ENCODE measurements around the gene BMPER. TPM values are rescaled to one million over a fixed set of nuclear protein-coding genes. Genes with fewer than 3 reads are reported as not detected.

The BMPER gene
- total RNA-seq, 1 donor from 2014 or later: 5.0 TPM

DNA sequence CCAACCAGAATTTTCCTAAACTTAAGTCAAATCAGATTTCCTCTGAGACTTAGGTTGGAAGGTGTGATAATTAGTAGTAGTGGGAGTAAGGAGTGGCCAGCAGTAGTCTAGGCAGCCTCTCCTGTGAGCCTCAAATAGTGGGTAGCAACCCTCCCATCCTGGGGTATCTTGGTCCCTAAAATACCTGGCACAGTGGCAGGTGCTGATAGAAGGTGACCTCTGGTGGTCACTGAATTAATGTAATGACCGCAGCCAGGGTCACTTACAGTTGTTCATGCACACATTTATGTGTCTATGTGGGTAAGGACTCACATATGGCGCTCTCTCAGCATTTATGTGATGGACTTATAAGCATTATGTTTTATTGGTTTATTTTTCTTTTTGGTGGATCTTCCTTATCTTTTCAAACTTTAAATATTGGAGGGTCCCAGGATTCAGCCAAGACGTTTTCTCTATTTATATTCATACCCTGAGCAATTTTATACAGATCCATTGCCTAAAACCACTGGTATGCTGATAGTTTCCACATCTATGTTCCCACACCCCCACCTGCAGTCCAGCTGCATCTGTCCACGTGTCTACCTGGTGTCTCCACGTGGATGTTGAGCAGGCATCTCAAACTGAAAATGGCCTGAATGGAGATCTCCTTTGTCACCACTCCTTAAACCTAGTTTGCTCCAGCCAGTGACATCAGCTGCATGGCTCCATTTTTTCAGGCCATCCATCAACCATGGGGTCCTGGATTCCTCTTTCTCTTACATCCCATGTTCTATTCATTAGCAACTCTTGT, 18.3 kb downstream of the BMPER start:
- no peak for DNase-seq (ENCODE audit: low spot score)

DNA sequence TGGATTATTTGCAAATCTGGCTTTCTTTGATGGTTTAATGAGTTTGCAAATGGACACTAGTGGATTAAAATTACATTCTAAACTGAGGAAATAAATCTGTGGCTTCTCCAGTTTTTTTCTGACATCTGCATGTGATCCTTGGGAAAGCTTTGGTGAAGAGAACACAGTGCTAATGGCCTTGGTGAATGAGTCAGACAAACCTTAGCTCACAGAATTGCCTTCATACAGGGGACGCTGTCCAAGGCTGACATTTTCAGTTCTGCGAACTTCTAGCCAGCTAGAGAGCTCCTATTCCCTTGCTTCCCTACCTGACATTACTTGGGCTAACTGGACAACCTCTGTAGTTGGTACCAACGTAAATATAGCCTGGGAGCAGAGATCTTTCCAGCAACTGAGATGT, 21.2 kb downstream of the BMPER start:
- no peak for DNase-seq (ENCODE audit: low spot score)

DNA sequence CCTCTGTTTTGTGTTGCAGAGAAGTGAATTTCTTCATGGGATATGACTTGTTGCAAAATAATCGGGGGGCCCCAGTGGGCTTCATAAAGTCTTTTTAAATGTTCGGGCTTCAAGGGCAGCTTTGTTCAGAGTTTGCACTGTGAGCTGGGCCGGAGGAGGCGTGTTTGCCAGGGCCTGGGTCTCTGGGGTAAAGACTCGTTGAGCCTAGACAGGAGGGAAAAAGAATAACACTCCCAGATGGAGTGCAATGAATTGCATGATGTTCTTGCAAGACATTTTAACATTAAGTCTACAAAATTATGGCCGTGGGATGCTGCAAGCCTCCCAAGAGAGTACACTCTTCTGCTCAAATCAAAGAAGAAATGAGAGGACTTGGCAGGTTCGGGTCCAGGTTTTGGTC, 23.6 kb downstream of the BMPER start:
- no peak for DNase-seq (ENCODE audit: low spot score)

DNA sequence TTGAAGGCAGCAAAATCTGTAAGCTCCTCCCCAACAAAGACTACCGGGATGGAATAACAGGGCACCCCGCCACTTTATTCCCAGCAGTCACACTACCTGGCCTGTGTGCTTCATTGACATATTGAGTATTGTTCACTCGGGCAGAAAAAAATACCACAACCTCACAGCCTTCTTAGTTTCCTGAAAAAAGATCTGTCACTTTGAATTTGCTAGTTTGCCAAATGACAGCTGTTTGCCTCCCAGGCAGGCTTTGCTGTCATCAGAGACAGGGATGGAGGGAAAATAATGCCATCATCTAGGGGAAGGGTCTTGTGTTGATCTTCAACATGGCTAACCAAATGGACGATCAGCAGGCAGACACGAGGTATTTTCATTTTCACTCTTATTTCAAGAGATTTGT, 26.9 kb downstream of the BMPER start:
- DNase-seq (ENCODE audit: low spot score): no peak

DNA sequence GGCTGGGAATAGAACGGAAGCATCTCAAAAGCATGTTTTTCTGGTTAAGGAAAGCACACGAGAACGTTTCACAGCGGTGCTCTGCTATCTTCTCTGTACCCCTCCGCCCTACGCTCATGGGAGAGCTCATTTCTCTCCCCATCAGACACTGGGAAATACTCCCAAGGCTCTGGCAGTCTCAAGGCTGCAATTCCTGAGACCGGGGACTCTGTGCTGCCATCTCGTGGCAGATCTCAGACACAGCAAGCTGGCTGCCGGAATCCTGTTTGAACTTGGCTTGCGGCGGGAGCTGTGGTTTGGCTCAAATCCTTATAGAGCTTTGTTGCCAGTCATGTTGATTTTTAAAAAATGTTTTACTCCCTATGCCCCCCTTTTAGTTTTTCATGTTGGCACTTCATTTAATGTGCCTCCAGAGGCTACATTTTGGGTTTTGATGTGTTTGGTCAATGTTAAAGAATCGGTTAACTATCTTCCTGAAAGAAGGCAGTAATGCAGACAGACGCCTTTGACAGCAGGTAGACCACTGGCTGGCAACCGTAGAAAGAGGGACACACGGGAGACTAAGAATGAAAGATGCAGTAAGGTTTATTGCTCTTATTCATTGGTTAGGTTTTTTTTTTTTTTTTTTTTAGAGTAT, 27.6 kb downstream of the BMPER start:
- peak; percentile 80 for DNase-seq (ENCODE audit: low spot score)

DNA sequence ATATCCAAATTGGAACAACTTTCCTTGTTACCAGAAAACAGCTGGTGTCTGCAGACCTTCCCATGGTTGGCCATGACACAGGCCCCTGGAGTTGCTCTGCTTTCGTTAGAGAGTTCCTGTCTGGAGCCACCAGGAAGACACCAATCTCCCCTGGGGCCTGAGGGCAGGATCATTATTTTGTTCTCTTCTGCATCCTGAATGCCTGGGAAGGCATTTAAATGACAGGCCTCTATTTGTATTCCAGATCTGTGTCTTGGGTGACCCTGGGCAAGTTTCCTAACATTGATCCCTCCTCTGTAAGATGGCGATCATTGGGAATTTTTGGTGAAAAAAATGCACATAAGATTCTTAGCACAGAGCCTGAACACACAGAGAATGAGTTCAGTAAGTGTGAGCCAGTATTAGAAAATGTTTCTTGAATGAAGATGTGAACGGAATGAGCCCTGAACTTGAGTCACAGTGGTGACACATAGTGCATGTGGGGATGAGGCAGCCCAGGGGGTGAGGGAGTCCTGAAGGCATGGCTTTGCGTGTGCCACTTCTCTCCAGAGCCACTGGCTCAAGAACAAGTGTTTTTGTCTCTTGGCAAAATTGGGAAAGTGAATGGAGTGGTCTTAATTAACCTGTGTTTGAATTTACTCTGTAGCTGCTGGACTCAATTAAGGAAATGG, 28.4 kb downstream of the BMPER start:
- no peak for DNase-seq (ENCODE audit: low spot score)

DNA sequence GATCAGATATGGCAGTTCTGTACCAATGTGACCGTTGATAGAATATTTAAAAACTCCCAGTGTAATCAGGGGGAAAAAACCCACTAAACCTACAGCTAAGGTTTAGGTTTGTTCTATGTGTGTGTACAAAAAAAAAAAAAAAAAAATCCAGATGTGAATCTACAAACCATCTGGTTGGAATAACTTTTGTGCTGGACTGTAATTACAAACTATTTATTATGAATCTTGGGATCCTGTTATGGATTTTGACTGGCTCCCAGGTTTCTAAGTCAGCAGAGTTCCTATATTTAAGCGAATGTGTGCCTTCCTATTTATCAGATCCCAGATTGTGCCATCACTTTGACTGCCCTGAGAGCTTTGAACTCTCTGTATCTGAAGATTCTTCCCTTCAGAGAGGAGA, 29.1 kb downstream of the BMPER start:
- DNase-seq (ENCODE audit: low spot score): no peak

DNA sequence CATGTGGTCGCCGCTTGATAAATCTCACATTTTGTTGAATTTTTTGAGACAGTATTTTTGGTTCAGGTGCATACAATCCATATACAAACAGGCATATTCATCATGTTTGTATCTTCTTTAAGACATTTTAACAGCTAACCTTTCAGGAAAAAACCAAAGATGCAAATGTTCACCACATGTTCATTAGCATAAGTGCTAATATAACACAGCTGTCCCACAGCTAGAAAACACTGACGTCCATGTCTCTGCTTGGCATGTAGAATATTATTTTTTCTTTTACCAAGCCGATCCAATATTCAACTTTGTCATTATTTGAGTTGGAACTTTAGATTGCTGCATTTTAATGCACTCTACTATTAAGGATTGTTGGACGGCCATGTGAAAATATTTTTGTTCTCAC, 31.2 kb downstream of the BMPER start:
- DNase-seq (ENCODE audit: low spot score): no peak

DNA sequence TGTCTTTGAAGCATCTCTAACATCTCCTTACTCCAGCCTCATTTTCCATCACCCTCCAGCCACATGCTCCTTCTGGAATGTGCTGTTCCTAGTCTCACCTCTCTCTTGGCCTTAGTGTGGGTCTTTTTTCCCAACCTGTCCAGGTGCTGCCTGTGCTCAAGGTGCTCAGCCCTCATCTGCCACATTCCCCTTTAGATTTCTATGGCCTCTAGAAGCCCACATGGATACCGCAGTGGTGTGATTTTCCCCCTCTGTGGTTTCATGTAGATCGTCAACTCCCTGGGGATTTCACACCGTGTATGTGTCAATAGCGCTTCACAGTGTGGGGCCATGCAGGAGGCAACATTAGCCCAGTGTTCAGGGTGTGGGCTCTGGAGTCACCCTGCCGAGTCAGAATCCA, 32.5 kb downstream of the BMPER start:
- no peak for DNase-seq (ENCODE audit: low spot score)

DNA sequence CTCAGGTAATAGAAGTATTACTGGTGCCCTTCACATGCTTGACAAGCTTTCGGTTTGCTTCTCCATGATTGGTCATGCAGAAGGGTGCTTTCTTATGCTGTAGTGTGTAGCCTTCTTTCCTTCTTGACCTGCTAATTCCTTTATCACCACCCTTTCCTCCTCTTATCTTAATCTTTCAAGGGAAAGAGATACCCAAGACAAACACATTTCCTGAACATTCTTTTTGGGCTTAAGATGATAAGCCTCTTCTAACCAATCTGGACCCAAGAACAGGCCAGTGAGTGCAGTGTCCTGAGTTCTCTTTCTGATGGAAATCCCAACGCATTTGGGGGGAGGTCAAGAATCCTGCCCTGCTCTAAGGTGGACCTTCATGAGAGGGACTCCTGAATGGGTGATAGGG, 33.8 kb downstream of the BMPER start:
- no peak for DNase-seq (ENCODE audit: low spot score)

DNA sequence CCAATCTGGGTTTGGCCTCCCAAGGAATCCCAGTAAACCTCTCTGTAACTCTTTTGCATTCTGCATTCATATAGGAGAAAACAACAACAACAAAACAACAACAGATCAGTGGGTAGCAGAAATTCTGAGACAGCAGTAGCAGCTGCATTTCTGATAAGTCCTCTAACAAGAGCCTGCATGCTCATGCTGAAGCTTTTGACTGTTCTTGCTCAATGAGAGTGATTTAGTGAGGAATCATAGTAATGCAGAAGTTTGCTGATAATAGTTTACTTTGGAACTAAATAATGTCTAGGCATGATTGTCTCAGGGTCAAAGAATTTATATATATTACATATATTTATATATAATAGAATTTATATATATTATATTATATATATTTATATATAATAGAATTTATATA, 35.2 kb downstream of the BMPER start:
- DNase-seq (ENCODE audit: low spot score): no peak

DNA sequence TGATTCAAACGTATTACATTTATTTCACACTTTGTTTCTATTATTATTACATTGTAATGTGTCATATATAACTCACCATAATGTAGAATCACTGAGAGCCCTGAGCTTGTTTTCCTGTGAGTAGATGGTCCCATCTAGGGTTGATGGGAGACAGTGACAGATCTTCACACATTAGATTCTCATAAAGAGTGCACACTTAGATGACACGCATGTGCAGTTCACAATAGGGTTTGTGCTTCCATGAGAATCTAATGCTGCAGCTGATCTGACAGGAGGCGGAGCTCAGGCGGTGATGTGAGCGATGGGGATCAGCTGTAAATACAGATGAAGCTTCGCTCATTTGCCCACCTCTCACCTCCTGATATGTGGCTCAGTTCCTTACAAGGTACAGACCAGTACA, 36.1 kb downstream of the BMPER start:
- DNase-seq (ENCODE audit: low spot score): no peak

DNA sequence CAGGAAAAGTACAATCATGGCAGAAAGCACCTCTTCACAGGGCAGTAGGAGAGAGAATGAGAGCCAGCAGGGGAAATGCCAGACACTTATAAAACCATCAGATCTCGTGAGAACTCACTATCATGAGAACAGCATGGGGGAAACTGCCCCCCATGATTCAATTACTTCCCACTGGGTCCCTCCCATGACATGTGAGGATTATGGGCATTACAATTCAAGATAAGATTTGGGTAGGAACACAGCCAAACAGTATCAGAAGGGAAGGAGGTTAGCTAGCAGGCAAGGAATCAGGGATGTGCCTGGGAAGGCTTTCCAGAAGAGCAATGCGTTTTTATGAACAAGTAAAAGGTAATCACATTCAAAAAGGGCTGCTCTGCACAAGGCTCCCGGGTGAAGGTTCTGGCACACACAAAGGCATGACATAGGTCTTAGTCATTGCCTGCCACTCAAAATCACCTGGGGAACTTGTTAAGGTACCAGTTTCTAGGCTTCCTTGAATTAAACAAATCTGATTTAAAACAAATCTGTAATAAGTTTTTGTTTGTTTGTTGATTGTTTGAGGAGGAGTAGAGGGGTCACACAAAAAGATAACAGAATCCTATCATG, 40.9 kb downstream of the BMPER start:
- DNase-seq (ENCODE audit: low spot score): no peak

DNA sequence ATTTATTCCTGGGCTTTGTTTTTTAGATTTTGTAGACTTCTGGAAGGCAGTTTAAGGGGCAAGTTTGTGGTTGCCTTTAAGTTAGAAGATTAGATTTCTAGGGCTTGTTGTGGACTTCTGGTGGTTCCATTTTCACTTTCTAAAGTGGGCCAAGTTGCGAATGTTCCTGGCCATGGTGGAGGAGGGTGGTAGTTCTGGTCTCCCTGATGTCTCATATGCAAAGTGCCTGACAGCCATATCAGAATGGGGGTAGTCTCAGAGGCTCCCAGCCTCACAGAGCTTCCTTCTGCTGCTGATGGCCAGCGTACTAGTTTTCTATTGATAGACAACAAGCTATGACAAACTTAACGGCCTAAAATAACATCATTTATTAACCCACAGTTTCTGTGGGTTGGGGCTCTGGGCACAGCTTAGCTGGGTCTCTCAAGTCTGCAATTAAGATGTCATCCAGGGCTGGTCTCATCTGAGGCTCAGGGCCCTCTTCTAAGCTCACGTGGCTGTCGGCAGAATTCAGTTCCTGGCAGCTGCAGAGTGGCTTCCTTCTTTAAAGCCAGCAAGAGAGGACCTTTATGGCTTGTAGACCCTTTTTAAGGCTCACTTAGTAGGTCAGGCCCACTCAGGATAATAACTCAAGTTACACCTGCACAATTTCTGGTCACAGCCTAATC, 44.8 kb downstream of the BMPER start:
- no peak for DNase-seq (ENCODE audit: low spot score)

DNA sequence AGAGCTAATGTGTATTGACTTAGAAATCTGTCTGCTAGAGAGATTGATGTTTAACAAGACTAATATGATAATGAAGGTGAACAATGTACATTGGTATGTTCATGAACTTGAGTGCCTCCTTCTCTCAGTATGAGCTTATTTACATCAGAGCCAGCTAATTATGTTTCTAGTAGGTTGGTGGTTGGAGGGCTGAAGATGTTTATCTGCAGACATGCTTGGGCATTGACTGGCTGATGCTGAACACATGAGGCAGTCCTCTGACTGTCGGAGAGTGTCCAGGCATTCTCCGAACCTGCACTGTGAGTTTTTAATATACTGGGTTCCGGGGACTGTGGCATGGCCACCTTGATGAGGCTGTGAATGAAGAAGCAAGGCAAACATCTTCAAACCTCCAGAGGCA, 47.5 kb downstream of the BMPER start:
- DNase-seq (ENCODE audit: low spot score): no peak

DNA sequence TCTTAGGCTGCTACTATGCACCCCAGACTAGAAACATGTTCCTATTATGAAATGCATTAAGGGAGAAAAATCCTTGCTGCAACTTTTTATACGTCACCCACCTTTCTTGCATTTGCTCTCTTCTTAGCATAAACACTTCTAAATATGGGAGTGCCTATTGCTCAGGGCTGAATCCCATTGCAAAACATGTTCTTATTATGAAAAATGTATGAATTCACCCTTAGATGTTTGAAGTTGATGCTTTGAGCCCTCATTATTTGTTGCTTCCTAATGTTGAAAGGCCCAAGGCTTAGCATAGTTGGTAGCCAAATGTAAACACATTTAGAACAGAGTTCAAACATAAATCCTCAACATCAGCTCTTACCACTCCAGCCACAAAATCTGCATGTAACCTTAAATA, 52.8 kb downstream of the BMPER start:
- no peak for DNase-seq (ENCODE audit: low spot score)

DNA sequence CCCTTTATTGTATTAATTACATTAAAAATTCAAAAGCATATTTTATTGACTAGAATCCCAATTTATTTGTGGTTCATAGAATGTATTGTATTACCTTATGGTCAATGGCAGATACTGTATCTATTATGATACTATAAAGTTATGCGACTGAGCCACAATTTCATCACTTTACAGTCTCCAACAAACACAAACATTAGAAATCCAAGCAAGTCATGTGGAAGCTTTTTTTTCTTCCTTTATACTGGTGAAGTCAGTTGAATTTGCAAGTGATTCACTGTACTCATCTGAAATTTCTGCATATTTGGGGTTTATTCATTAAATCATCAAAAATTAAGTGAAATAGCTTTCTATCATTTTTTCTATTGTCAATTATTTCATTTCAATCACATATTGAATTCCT, 54.3 kb downstream of the BMPER start:
- no peak for DNase-seq (ENCODE audit: low spot score)

DNA sequence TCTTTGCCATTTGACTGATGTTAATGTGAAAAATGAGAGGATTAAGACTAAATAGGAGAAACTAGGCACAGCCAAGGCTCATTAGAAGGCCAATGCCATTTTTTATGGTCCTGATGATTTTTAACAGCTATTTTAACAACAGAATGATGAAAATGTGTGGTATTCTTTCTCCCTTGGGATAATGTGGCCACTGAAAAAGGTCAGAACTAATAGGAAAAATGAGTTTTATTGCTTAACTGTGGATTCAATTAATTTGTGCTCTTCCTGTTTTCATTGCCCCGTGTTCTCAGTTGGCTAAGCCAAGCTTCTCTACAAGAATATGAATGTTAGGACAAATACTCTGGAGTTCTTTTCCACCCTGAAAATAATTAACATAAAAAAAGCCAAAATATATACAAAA, 56.6 kb downstream of the BMPER start:
- no peak for DNase-seq (ENCODE audit: low spot score)

DNA sequence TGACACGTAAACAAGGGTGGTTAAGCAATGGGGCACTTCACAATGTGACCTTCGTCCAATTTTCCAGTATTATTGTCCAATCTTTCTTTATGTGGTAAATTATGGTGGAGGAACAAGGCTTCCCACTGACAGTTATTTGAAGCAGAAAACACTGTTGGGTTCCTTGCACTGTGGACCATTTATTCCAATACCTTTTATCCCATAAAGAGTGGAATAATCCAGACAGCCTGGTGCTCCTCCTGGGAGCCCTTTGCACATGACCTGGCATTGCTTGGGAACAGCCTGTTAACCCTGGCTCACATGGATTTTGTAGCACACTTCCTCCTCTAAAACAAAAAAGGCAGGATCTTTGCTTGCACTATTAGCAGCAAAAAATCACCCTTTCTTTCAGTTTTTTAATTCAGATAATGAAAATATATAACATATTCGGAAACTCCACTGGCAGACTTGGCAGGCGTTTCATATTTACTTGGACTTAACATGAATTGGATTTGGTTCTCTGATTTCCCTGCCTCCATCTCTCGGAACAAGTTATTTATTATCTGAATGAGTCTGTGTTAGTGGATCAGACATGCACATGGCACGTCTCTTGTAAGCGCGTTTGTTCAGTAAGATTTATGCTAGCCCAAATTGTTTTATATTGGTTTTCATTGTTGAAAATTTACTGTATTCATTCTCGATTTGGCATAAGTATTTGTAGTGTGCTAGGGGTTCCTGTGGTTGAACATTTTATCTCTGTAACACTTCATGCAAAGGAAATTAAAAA, 59.3 kb downstream of the BMPER start:
- no peak for DNase-seq (ENCODE audit: low spot score)

DNA sequence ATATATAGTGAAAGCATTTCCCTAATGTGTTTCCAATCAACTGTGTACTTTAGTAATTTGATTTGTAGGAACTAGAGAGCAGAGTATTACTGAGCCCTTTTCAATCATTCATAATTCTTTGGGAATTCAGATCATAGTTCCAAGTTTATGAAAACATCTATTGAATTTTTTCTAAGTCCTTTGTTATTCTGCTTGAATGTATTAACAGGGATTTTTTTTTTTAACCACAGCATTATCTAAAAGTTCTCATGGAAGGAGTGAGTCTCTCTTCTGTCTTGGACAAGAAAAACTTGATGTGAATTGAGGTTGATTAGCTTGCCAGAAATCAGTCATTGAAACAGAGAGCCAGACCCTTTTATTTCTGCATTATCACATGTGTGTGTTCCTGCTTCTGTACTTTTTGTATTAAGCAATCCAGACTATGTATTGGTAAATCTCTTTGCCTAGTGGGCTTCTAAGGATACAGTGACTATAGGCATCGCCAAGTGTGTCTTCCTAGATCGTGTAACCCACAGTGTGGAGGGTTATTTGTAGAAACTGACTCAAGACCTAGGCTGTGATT, 59.9 kb downstream of the BMPER start:
- DNase-seq (ENCODE audit: low spot score): no peak

DNA sequence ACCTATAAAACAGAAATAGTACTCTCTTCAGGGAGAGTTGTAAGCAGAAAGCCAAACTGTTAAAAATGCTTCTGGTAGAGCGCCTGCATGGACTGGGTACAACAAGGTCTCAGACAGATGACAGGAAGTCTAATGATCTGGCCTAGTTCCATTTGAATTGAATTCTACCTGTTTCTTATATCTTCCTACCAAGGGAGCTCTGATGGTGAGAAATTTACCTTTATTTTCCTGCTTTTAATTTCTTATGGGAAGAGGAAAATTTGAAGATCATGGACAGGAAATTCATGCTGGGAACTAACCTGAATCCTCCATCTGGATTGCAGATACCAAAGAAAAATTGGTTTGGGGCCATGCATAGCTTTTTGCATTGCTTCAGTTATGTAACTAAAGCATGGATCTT, 63.3 kb downstream of the BMPER start:
- no peak for DNase-seq (ENCODE audit: low spot score)
